PC-3 (cell line): Measurements from ENCODE around the gene ADAM12.

ENCODE experiments used
- CTCF ChIP-seq: fragments of 300-600 bp; sonication (generic); conservative IDR thresholded peaks from 2 replicates; pipeline ENCODE4 v1.5.1; 2017; ENCODE audit warnings: antibody characterized with exemption, low read depth, mild to moderate bottlenecking, low read length
- EZH2 ChIP-seq: fragments of 300-600 bp; sonication (generic); IDR thresholded peaks from one replicate; pipeline ENCODE4 v1.6.1; 2017; ENCODE audit warnings: antibody characterized with exemption, mild to moderate bottlenecking, low read length; ENCODE audit not compliant: unreplicated experiment
- EZH2phosphoT487 ChIP-seq: fragments of 300-600 bp; sonication (generic); IDR thresholded peaks from 2 replicates; pipeline ENCODE4 v1.6.1; 2018; ENCODE audit warnings: mild to moderate bottlenecking, antibody characterized with exemption, low read length, borderline replicate concordance

- TF ChIP-seq CTCF (no peak), EZH2 (no peak), EZH2phosphoT487 (no peak)
Observed at GRCh38 chr10:126042354-126042753, 345.9 kb downstream of the ADAM12 start.
